ENCODE data around the gene LRCH3.

DNA sequence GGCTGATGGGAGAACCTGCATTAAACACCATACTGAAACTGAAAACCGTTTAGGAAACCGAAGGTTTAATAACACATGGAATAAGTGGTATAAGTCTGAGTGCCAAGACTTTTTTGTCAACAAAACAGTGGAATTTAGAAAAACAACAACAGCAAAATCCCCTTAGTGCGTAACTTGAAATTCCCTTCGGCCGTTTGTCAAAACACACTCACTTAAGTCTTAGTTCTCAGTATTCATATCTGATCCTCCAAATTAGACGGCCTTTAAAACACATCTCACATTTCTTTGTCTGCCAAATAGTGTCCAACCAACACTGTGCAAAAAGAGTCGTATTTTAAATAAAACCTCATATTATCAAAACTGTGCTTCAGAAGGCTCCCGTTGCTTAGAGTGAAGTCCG lies 64.5 kb downstream of the LRCH3 start:
- TF ChIP-seq SCRT2 (tag by site-specific recombination; IDR thresholded peaks at IDR 0.05) (no peak), ZNF433 (tag by site-specific recombination; IDR thresholded peaks at IDR 0.05; ENCODE audit: low read depth) (no peak), ZNF2 (tag by site-specific recombination; IDR thresholded peaks at IDR 0.05) (no peak), SETDB1 (IDR thresholded peaks at IDR 0.05; ENCODE audit: insufficient read length, low read length) (no peak), ZNF239 (tag by site-specific recombination; IDR thresholded peaks at IDR 0.05) (no peak), ZNF10 (tag by site-specific recombination; IDR thresholded peaks at IDR 0.05) (no peak), ZNF274 (IDR thresholded peaks at IDR 0.05; ENCODE audit: low read length) (no peak), ZNF274 (tag by site-specific recombination; IDR thresholded peaks at IDR 0.05; ENCODE audit: borderline replicate concordance) (no peak)
- TF ChIP-seq, protein P1, sequence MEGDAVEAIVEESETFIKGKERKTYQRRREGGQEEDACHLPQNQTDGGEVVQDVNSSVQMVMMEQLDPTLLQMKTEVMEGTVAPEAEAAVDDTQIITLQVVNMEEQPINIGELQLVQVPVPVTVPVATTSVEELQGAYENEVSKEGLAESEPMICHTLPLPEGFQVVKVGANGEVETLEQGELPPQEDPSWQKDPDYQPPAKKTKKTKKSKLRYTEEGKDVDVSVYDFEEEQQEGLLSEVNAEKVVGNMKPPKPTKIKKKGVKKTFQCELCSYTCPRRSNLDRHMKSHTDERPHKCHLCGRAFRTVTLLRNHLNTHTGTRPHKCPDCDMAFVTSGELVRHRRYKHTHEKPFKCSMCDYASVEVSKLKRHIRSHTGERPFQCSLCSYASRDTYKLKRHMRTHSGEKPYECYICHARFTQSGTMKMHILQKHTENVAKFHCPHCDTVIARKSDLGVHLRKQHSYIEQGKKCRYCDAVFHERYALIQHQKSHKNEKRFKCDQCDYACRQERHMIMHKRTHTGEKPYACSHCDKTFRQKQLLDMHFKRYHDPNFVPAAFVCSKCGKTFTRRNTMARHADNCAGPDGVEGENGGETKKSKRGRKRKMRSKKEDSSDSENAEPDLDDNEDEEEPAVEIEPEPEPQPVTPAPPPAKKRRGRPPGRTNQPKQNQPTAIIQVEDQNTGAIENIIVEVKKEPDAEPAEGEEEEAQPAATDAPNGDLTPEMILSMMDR (tag by site-specific recombination; IDR thresholded peaks at IDR 0.05): no peak
- TF ChIP-seq, protein P2, sequence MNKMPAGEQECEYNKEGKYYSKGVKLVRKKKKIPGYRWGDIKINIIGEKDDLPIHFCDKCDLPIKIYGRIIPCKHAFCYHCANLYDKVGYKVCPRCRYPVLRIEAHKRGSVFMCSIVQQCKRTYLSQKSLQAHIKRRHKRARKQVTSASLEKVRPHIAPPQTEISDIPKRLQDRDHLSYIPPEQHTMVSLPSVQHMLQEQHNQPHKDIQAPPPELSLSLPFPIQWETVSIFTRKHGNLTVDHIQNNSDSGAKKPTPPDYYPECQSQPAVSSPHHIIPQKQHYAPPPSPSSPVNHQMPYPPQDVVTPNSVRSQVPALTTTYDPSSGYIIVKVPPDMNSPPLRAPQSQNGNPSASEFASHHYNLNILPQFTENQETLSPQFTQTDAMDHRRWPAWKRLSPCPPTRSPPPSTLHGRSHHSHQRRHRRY (tag by site-specific recombination; IDR thresholded peaks at IDR 0.05): no peak

Data from HEK293 (cell line).